ENCODE data around the gene GUCY2C.

The GUCY2C gene

DNA sequence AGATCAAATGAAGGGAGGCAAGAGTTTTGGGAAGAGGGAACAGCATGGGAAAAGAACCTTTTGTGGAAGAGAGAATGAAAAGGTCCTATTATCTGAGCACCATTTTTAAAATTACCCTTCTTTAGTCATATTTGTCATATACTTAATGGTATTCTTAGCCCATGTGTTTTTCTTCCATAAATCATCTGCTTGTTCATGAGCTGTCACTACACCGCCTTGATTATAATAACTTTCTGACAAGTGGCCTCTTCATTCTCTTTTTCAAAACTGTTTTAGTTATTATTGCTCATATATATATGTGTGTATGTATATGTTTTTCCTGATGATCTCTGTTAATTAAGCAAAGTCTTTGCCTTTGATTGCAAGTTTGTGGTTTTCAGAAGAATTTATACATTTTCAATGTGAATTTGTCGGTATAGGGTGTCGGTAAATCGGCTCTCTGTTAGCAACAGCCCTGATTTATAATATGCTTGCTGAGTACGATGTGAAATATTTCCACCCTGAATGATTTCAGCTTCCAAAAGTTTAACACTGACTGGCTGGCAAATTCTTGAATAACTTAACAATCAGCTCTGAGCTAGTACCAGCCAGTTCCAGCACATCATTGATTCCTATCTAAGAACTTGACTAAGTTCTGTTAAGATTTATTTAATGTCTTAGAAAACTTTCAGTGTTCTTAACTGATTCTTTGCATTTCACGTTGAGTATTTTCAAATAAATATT, 49.2 kb downstream of the GUCY2C start:
- no peaks in the 10 kb centered on the region for H3K27me3 ChIP-seq (ENCODE audit: insufficient read depth, low read length)
- H2BK12ac ChIP-seq (ENCODE audit: low read length): no peak overlapping the region
- H3K4ac ChIP-seq (ENCODE audit: low read depth, low read length): no peak overlapping the region
- no peak overlapping the region for H4K8ac ChIP-seq (ENCODE audit: low read depth, low read length)
- no peak overlapping the region for H3K18ac ChIP-seq (ENCODE audit: low read length)
- H3K27ac ChIP-seq (ENCODE audit: low read depth, low read length): no peak overlapping the region
- no peak overlapping the region for H3K23ac ChIP-seq (ENCODE audit: low read length)
- H2AK5ac ChIP-seq (ENCODE audit: low read length): no peak overlapping the region
- H3K79me2 ChIP-seq (ENCODE audit: control insufficient read depth, insufficient read depth, low read length, poor library complexity): no peaks in the 10 kb centered on the region
- H2BK120ac ChIP-seq (ENCODE audit: insufficient read depth, low read length, poor library complexity): no peak overlapping the region
- H3K36me3 ChIP-seq (ENCODE audit: control insufficient read depth in 1 of 2, insufficient read depth in 2 of 2, low read length in 2 of 2): no peaks in the 10 kb centered on the region
- H4K91ac ChIP-seq (ENCODE audit: low read depth, low read length): no peak overlapping the region
- H3K79me1 ChIP-seq (ENCODE audit: low read length): no peaks in the 10 kb centered on the region
- no CpG with 5 or more reads among the region's 6 CpGs for WGBS (ENCODE audit: extremely low coverage, insufficient coverage, insufficient read length)
- no peak overlapping the region for H3K14ac ChIP-seq (ENCODE audit: low read length)
- H3K4me2 ChIP-seq (ENCODE audit: low read length): no peak overlapping the region
- H3K9me3 ChIP-seq (ENCODE audit: insufficient read depth, low read depth, low read length): no peaks in the 10 kb centered on the region
- H3K4me1 ChIP-seq (ENCODE audit: control insufficient read depth in 1 of 2, insufficient read depth in 2 of 2, low read length in 2 of 2): no peaks in the 10 kb centered on the region
- no peak overlapping the region for H3K9ac ChIP-seq (ENCODE audit: low read length)
- no peak overlapping the region for H3K4me3 ChIP-seq (ENCODE audit: low read depth, low read length)
- DNase-seq: no peak
- H2AFZ ChIP-seq (ENCODE audit: insufficient read depth, low read length, poor library complexity): no peak overlapping the region
- no peak overlapping the region for H4K12ac ChIP-seq (ENCODE audit: low read depth, low read length)
- H2BK5ac ChIP-seq (ENCODE audit: low read depth, low read length, poor library complexity): no peak overlapping the region

DNA sequence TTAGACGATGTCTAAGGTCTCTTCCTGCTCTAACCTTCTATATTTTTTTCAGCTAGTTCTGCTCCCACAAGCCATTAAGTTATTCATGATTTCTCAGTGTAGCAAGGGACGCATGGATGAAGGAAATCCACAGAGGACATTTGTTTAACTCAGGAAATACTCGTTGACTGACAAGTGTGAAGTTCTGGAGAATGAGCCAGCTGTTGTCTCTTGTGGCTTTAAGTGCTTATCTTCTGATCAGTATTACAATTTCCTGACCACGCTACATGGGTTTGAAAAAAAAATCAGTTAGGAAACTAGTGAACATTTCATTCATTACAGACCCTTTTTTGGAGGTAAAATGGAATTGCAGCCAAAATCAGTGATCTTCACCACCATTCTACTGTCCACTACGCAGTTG, 53.1 kb downstream of the GUCY2C start:
- Histone ChIP-seq H2BK12ac (ENCODE audit: low read length) (no peak overlapping the region), H2AK5ac (ENCODE audit: low read length) (no peak overlapping the region), H3K27ac (ENCODE audit: low read depth, low read length) (no peak overlapping the region), H3K79me1 (ENCODE audit: low read length) (no peaks in the 10 kb centered on the region), H3K18ac (ENCODE audit: low read length) (no peak overlapping the region), H3K27me3 (ENCODE audit: insufficient read depth, low read length) (no peaks in the 10 kb centered on the region), H3K4me3 (ENCODE audit: low read depth, low read length) (no peak overlapping the region), H3K36me3 (ENCODE audit: control insufficient read depth in 1 of 2, insufficient read depth in 2 of 2, low read length in 2 of 2) (no peaks in the 10 kb centered on the region), H3K9me3 (ENCODE audit: insufficient read depth, low read depth, low read length) (no peaks in the 10 kb centered on the region), H2BK120ac (ENCODE audit: insufficient read depth, low read length, poor library complexity) (no peak overlapping the region), H4K8ac (ENCODE audit: low read depth, low read length) (no peak overlapping the region), H3K4me2 (ENCODE audit: low read length) (no peak overlapping the region), H3K23ac (ENCODE audit: low read length) (no peak overlapping the region), H2AFZ (ENCODE audit: insufficient read depth, low read length, poor library complexity) (no peak overlapping the region), H2BK5ac (ENCODE audit: low read depth, low read length, poor library complexity) (no peak overlapping the region), H3K79me2 (ENCODE audit: control insufficient read depth, insufficient read depth, low read length, poor library complexity) (no peaks in the 10 kb centered on the region), H3K9ac (ENCODE audit: low read length) (no peak overlapping the region), H3K4ac (ENCODE audit: low read depth, low read length) (no peak overlapping the region), H3K14ac (ENCODE audit: low read length) (no peak overlapping the region), H4K12ac (ENCODE audit: low read depth, low read length) (no peak overlapping the region), H4K91ac (ENCODE audit: low read depth, low read length) (no peak overlapping the region), H3K4me1 (ENCODE audit: control insufficient read depth in 1 of 2, insufficient read depth in 2 of 2, low read length in 2 of 2) (no peaks in the 10 kb centered on the region)
- DNase-seq: no peak
- WGBS (ENCODE audit: extremely low coverage, insufficient coverage, insufficient read length): no CpG with 5 or more reads among the region's 5 CpGs

DNA sequence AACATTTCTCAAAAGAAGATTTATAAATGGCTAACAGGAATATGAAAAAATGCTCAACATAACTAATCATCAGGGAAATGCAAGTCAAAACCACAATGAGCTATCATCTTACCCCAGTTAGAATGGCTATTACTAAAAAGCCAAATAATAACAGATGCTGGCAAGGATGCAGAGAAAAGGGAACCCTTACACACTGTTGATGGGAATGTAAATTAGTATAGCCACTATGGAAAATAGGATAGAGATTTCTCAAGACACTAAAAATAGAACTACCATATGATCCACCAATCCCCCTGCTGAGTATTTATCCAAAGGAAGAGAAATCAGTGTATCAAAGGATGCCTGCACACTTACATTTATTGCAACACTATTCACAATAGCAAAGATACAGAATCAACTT, 58.3 kb downstream of the GUCY2C start:
- no peak overlapping the region for H3K4me2 ChIP-seq (ENCODE audit: low read length)
- H3K14ac ChIP-seq (ENCODE audit: low read length): no peak overlapping the region
- H2BK120ac ChIP-seq (ENCODE audit: insufficient read depth, low read length, poor library complexity): no peak overlapping the region
- H3K23ac ChIP-seq (ENCODE audit: low read length): no peak overlapping the region
- no peak overlapping the region for H3K27ac ChIP-seq (ENCODE audit: low read depth, low read length)
- H2BK5ac ChIP-seq (ENCODE audit: low read depth, low read length, poor library complexity): no peak overlapping the region
- H2BK12ac ChIP-seq (ENCODE audit: low read length): no peak overlapping the region
- no peak overlapping the region for H2AK5ac ChIP-seq (ENCODE audit: low read length)
- no peak overlapping the region for H4K12ac ChIP-seq (ENCODE audit: low read depth, low read length)
- H3K79me1 ChIP-seq (ENCODE audit: low read length): no peaks in the 10 kb centered on the region
- no peak overlapping the region for H3K4ac ChIP-seq (ENCODE audit: low read depth, low read length)
- H3K27me3 ChIP-seq (ENCODE audit: insufficient read depth, low read length): no peaks in the 10 kb centered on the region
- no peaks in the 10 kb centered on the region for H3K36me3 ChIP-seq (ENCODE audit: control insufficient read depth in 1 of 2, insufficient read depth in 2 of 2, low read length in 2 of 2)
- no peaks in the 10 kb centered on the region for H3K4me1 ChIP-seq (ENCODE audit: control insufficient read depth in 1 of 2, insufficient read depth in 2 of 2, low read length in 2 of 2)
- no peak overlapping the region for H3K9ac ChIP-seq (ENCODE audit: low read length)
- H3K79me2 ChIP-seq (ENCODE audit: control insufficient read depth, insufficient read depth, low read length, poor library complexity): no peaks in the 10 kb centered on the region
- no peak overlapping the region for H4K91ac ChIP-seq (ENCODE audit: low read depth, low read length)
- H4K8ac ChIP-seq (ENCODE audit: low read depth, low read length): no peak overlapping the region
- no peak for DNase-seq
- no peaks in the 10 kb centered on the region for H3K9me3 ChIP-seq (ENCODE audit: insufficient read depth, low read depth, low read length)
- H3K4me3 ChIP-seq (ENCODE audit: low read depth, low read length): no peak overlapping the region
- H2AFZ ChIP-seq (ENCODE audit: insufficient read depth, low read length, poor library complexity): no peak overlapping the region
- H3K18ac ChIP-seq (ENCODE audit: low read length): no peak overlapping the region

DNA sequence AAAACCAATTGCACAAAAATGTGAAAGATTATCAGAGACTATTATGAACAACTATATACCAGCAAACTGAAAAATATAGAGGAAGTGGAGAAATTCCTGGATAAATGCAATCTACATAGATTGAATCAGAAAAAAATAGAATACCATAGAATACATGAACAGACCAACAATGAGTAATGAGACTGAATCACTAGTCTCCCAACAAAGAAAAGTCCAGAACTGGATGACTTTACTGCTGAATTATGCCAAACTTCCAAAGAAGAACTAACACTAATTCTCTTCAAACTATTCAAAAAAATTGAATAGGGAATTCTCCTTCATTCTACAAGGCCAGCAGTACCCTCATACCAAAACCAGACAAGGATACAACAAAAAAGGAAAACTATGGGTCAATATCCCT, 60.6 kb downstream of the GUCY2C start:
- Histone ChIP-seq H3K79me2 (ENCODE audit: control insufficient read depth, insufficient read depth, low read length, poor library complexity) (no peaks in the 10 kb centered on the region), H2BK120ac (ENCODE audit: insufficient read depth, low read length, poor library complexity) (no peak overlapping the region), H3K36me3 (ENCODE audit: control insufficient read depth in 1 of 2, insufficient read depth in 2 of 2, low read length in 2 of 2) (no peaks in the 10 kb centered on the region), H2BK12ac (ENCODE audit: low read length) (no peak overlapping the region), H3K9ac (ENCODE audit: low read length) (no peak overlapping the region), H2BK5ac (ENCODE audit: low read depth, low read length, poor library complexity) (no peak overlapping the region), H2AFZ (ENCODE audit: insufficient read depth, low read length, poor library complexity) (no peak overlapping the region), H3K4ac (ENCODE audit: low read depth, low read length) (no peak overlapping the region), H3K4me1 (ENCODE audit: control insufficient read depth in 1 of 2, insufficient read depth in 2 of 2, low read length in 2 of 2) (no peaks in the 10 kb centered on the region), H3K27ac (ENCODE audit: low read depth, low read length) (no peak overlapping the region), H3K4me2 (ENCODE audit: low read length) (no peak overlapping the region), H3K9me3 (ENCODE audit: insufficient read depth, low read depth, low read length) (no peaks in the 10 kb centered on the region), H4K12ac (ENCODE audit: low read depth, low read length) (no peak overlapping the region), H3K14ac (ENCODE audit: low read length) (no peak overlapping the region), H3K23ac (ENCODE audit: low read length) (no peak overlapping the region), H3K4me3 (ENCODE audit: low read depth, low read length) (no peak overlapping the region), H3K27me3 (ENCODE audit: insufficient read depth, low read length) (no peaks in the 10 kb centered on the region), H4K91ac (ENCODE audit: low read depth, low read length) (no peak overlapping the region), H4K8ac (ENCODE audit: low read depth, low read length) (no peak overlapping the region), H3K79me1 (ENCODE audit: low read length) (no peaks in the 10 kb centered on the region), H2AK5ac (ENCODE audit: low read length) (no peak overlapping the region), H3K18ac (ENCODE audit: low read length) (no peak overlapping the region)
- DNase-seq: peak in 1 of 2 donors; percentile 11

Data from trophoblast cell (in vitro differentiated cells and primary cell).